ENCODE measurements around the gene CENPN. TPM values are rescaled to one million over a fixed set of nuclear protein-coding genes. Genes with fewer than 3 reads are reported as not detected.

The CENPN gene
- total RNA-seq, 1 donor from 2014 or later, result 7.0 TPM

DNA sequence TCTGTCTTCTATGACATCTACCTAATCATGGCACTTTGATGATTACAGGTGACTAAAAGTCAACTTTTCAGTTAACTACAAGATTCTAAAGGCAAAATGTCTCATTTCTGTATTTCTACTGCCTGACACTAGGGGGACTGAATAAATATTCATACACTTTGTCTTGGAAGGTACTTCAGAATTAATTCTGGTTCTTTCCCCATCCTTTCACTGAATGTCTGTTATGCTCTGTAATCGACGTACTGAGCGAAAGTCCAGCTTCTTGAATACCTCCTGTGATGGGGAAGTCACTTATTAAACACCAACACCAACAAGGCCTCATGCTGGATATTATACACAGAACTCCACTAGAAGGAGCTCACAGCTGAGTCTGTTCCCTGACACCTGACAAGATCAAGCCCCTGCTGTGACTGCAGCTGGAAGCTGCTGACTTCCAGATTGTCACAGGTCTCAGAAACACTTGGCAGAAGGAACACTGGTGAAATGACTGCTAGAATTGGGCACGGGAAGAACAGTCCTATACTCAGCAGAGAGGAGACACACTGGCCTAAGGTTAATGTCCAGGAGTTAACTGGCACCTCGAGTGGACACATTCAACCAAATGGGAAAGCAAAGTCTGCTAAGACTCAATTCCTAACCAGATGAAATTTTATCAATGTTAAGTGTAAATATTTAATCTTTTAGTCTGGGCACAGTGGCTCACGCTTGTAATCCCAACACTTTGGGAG lies 32.2 kb upstream of the CENPN start:
- DNase-seq (ENCODE audit: low read depth), result no peak
- H3K36me3 ChIP-seq (ENCODE audit: control insufficient read depth, insufficient read depth, low read length), result no peaks in the 10 kb centered on the region
- H3K27me3 ChIP-seq (ENCODE audit: control insufficient read depth, insufficient read depth, low read length), result no peaks in the 10 kb centered on the region
- TF ChIP-seq, protein P1, sequence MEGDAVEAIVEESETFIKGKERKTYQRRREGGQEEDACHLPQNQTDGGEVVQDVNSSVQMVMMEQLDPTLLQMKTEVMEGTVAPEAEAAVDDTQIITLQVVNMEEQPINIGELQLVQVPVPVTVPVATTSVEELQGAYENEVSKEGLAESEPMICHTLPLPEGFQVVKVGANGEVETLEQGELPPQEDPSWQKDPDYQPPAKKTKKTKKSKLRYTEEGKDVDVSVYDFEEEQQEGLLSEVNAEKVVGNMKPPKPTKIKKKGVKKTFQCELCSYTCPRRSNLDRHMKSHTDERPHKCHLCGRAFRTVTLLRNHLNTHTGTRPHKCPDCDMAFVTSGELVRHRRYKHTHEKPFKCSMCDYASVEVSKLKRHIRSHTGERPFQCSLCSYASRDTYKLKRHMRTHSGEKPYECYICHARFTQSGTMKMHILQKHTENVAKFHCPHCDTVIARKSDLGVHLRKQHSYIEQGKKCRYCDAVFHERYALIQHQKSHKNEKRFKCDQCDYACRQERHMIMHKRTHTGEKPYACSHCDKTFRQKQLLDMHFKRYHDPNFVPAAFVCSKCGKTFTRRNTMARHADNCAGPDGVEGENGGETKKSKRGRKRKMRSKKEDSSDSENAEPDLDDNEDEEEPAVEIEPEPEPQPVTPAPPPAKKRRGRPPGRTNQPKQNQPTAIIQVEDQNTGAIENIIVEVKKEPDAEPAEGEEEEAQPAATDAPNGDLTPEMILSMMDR (IDR thresholded peaks at IDR 0.05; ENCODE audit: insufficient read depth, low read length, poor library complexity, severe bottlenecking), result peak; percentile 36
- no peak overlapping the region for H3K4me3 ChIP-seq (ENCODE audit: low read depth, low read length)

DNA sequence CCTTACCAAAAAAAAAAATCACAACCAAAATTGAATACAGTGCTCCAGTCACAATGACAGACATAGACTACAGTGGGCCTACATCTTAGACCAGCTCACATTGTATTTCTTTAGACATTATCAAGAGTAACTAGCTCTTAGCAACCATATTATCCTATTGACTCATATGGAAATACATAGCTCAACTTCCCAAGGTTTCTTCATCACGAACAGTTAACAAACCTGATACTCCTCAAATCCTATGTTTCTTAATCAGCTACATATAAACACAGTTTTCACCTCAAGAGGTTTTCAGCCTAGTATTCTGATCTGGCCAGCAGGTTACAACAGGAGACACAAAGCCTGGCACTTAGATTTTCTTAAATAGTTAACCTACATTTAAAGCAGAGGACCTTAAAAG lies 30.1 kb upstream of the CENPN start:
- Histone ChIP-seq H3K27me3 (ENCODE audit: control insufficient read depth, insufficient read depth, low read length) (no peaks in the 10 kb centered on the region), H3K4me3 (ENCODE audit: low read depth, low read length) (no peak overlapping the region), H3K36me3 (ENCODE audit: control insufficient read depth, insufficient read depth, low read length) (no peaks in the 10 kb centered on the region)
- TF ChIP-seq, protein P1 (IDR thresholded peaks at IDR 0.05; ENCODE audit: insufficient read depth, low read length, poor library complexity, severe bottlenecking), result no peak
- no peak for DNase-seq (ENCODE audit: low read depth)

DNA sequence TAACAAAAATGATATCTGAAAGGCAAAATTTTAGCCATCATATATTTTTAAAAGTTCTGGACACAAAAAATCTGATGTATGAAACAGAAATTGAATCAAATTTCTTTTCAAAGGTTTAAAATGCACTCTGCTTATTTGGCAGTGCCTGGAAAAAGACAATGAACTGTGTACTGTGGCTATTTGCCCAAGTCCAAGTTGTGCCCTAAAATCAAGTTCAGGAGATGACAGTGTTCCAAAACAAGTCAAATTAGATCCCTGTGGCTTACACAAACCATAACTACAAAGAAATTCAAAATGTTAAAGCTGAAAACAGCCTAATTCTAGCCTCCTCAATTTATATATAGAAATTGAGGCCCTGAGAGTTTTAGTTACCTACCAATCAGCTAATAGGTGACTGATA lies 25.9 kb upstream of the CENPN start:
- Histone ChIP-seq H3K36me3 (ENCODE audit: control insufficient read depth, insufficient read depth, low read length) (no peaks in the 10 kb centered on the region), H3K27me3 (ENCODE audit: control insufficient read depth, insufficient read depth, low read length) (no peaks in the 10 kb centered on the region), H3K4me3 (ENCODE audit: low read depth, low read length) (no peak overlapping the region)
- no peak for DNase-seq (ENCODE audit: low read depth)
- TF ChIP-seq, protein P1 (IDR thresholded peaks at IDR 0.05; ENCODE audit: insufficient read depth, low read length, poor library complexity, severe bottlenecking), result no peak

DNA sequence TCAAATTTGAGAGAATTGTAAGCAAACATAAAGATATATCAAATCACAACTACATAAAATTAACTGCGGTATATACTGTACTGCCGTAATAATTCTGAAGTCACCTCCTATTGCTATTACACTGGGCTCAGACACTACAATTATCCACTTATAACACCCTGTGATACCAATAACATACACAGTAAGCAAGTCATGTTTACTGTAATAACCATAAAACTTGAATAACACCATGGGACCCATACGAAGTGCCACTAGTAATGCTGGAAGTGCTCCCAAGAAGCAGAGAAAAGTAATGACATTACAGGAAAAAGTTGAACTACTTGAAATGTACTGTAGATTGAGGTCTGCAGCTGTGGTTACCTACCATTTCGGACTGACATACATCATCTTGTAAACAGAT lies 24.4 kb upstream of the CENPN start:
- DNase-seq (ENCODE audit: low read depth), result no peak
- H3K36me3 ChIP-seq (ENCODE audit: control insufficient read depth, insufficient read depth, low read length), result no peaks in the 10 kb centered on the region
- TF ChIP-seq, protein P1 (IDR thresholded peaks at IDR 0.05; ENCODE audit: insufficient read depth, low read length, poor library complexity, severe bottlenecking), result no peak
- no peaks in the 10 kb centered on the region for H3K27me3 ChIP-seq (ENCODE audit: control insufficient read depth, insufficient read depth, low read length)
- H3K4me3 ChIP-seq (ENCODE audit: low read depth, low read length), result no peak overlapping the region

DNA sequence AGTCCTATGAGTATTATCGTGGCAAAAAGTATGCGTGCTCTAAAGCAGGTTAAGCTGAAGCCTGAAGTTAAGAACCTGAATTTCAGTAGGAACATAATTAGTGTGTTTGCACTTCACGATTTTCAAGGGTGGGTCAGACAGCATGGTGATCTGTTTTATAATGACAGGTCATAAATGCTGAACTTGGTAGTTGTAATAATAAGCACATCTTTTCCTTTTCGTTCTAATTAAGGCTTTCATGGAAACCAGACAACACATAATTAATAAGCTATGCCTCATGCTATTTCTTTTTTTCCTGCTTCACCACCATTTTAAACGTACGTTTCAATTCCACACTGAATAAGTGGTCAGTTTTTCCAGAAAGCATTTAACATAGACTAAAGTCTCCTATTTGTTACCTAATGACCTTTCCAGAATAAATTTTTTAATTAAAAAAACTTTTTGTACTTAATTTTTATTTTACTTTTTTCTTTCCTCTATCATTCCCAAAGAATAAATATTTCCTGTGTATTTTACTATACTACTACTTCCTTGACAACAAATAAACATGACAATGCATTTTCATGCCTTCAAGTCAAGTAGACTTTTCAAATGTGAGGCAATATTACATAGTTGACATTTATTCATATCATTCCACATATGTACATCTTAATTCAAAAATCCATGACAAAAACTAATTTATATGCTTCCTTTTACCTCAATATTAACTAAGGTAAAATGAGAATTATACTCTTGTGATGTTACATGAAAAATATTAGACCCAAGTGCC lies 22.7 kb upstream of the CENPN start:
- TF ChIP-seq, protein P1 (IDR thresholded peaks at IDR 0.05; ENCODE audit: insufficient read depth, low read length, poor library complexity, severe bottlenecking), result no peak
- Histone ChIP-seq H3K36me3 (ENCODE audit: control insufficient read depth, insufficient read depth, low read length) (no peaks in the 10 kb centered on the region), H3K4me3 (ENCODE audit: low read depth, low read length) (no peak overlapping the region)

More for the DNA sequence above, 22.7 kb upstream of the CENPN start:
- H3K27me3 ChIP-seq (ENCODE audit: control insufficient read depth, insufficient read depth, low read length), result no peaks in the 10 kb centered on the region
- DNase-seq (ENCODE audit: low read depth), result no peak

All from kidney epithelial cell (primary cell).